HCT116 (cell line): ENCODE measurements around the gene HCFC2.

Experiments
- CEBPB ChIP-seq: IDR thresholded peaks from 2 replicates; pipeline ENCODE4 v1.6.1; 2012; ENCODE audit warnings: low read depth
- SIN3A ChIP-seq: IDR thresholded peaks from 2 replicates; pipeline ENCODE4 v1.6.1; 2012; ENCODE audit warnings: low read depth
- ZNF274 ChIP-seq: fragments of 200-500 bp; sonication (Bioruptor generic); IDR thresholded peaks from 2 replicates; pipeline ENCODE4 v1.6.1; 2014; ENCODE audit warnings: mild to moderate bottlenecking, low read depth, low read length, inconsistent platforms
- TF ChIP-seq, protein P1 (sequence below), 3 experiments: fragments of 200-600 bp in 1 of 3; sonication (generic) in 1 of 3; IDR thresholded peaks in 2 of 3; conservative IDR thresholded peaks in 1 of 3; 2 replicates each; pipeline ENCODE4 v1.5.1; 2012 to 2017; ENCODE audit warnings: low read depth in 2 of 3, low read length in 2 of 3, antibody characterized with exemption in 1 of 3, borderline replicate concordance in 1 of 3, control low read depth in 1 of 3, mild to moderate bottlenecking in 1 of 3, mixed read lengths in 1 of 3, mixed run types in 1 of 3, moderate library complexity in 1 of 3; ENCODE audit not compliant: insufficient read depth in 1 of 3

DNA sequence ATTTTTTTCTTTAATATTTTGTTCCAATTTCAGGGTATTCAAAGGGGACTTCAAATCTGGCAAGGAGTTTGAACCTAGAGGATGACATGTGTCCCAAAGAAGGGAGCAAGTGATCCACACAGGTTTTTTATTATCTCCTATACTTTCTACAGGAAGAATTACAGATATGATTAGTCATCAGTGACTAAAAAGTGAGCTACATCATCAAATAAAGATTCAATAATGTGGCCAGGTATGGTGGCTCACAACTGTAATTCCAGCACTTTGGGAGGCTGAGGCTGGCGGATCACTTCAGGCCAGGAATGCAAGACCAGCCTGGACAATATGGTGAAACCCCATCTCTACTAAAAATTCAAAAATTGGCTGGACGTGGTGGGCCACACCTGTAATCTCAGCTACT is 38.6 kb upstream of the HCFC2 start:
- TF ChIP-seq, protein P1, sequence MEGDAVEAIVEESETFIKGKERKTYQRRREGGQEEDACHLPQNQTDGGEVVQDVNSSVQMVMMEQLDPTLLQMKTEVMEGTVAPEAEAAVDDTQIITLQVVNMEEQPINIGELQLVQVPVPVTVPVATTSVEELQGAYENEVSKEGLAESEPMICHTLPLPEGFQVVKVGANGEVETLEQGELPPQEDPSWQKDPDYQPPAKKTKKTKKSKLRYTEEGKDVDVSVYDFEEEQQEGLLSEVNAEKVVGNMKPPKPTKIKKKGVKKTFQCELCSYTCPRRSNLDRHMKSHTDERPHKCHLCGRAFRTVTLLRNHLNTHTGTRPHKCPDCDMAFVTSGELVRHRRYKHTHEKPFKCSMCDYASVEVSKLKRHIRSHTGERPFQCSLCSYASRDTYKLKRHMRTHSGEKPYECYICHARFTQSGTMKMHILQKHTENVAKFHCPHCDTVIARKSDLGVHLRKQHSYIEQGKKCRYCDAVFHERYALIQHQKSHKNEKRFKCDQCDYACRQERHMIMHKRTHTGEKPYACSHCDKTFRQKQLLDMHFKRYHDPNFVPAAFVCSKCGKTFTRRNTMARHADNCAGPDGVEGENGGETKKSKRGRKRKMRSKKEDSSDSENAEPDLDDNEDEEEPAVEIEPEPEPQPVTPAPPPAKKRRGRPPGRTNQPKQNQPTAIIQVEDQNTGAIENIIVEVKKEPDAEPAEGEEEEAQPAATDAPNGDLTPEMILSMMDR (IDR thresholded peaks at IDR 0.05 in 2 of 3, conservative IDR thresholded peaks at IDR 0.05 in 1 of 3; ENCODE audit: borderline replicate concordance in 1 of 3, insufficient read depth in 1 of 3, low read depth in 2 of 3, low read length in 2 of 3) = no peak
- TF ChIP-seq CEBPB = no peak
- no peak for TF ChIP-seq SIN3A
- TF ChIP-seq ZNF274 = no peak
